ENCODE measurements around the gene DPP7. TPM values are rescaled to one million over a fixed set of nuclear protein-coding genes. Genes with fewer than 3 reads are reported as not detected.

DPP7 gene
- total RNA-seq, 2 experiments from 2014 or later, result 154 to 182 TPM

GRCh38 chr9:137134191-137134590 is 19.7 kb upstream of the DPP7 start:
- no peaks in the 10 kb centered on the region for H3K9me2 ChIP-seq (ENCODE audit: insufficient read depth, low read length)
- H3K4me1 ChIP-seq (ENCODE audit: insufficient read depth, low read length, poor library complexity, severe bottlenecking), result peaks cover 43% of the 10 kb centered on the region
- DNase-seq (ENCODE audit: low spot score), result no peak
- peaks cover 11% of the 10 kb centered on the region; the same call in 1 of the 2 replicates for H3K79me2 ChIP-seq (ENCODE audit: insufficient read depth, low read depth, low read length)
- ChIA-PET POLR2A (interaction anchor here (0.7 kb wide), 1 partner anchor 321 kb away, joined by 4 read pairs; no protein-coding TSS in a partner anchor), CTCF (ENCODE audit: unreplicated experiment) (interaction anchor here (0.6 kb wide), 1 partner anchor 15 kb away, joined by 3 read pairs; no protein-coding TSS in a partner anchor)
- H4K20me1 ChIP-seq (ENCODE audit: insufficient read depth, low read length), result no peaks in the 10 kb centered on the region
- no peak overlapping the region for H3K4me3 ChIP-seq (ENCODE audit: low read depth, low read length, poor library complexity, severe bottlenecking)
- H3K36me3 ChIP-seq (ENCODE audit: insufficient read depth, low read length), result no peaks in the 10 kb centered on the region
- TF ChIP-seq CTCF (conservative IDR thresholded peaks at IDR 0.05; ENCODE audit: low read length) (no peak), EZH2phosphoT487 (IDR thresholded peaks at IDR 0.05; ENCODE audit: borderline replicate concordance, low read depth, low read length) (no peak)
- H3K4me2 ChIP-seq (ENCODE audit: low read length), result no peak overlapping the region
- no peak overlapping the region for H2AFZ ChIP-seq (ENCODE audit: low read length)
- no peaks in the 10 kb centered on the region for H3K9me3 ChIP-seq (ENCODE audit: low read length)
- no TSS peak for BruUV-seq (replicated peaks)
- intact Hi-C loops (cut with micrococcal nuclease; ENCODE audit: unreplicated experiment), result no loop called here
- no peak overlapping the region for H3K27ac ChIP-seq (ENCODE audit: low read depth, low read length, poor library complexity, severe bottlenecking)

- Histone ChIP-seq H3K4me1 (ENCODE audit: insufficient read depth, low read length, poor library complexity, severe bottlenecking) (peaks cover 35% of the 10 kb centered on the region), H3K9me3 (ENCODE audit: low read length) (no peaks in the 10 kb centered on the region), H3K9me2 (ENCODE audit: insufficient read depth, low read length) (no peaks in the 10 kb centered on the region), H3K4me3 (ENCODE audit: low read depth, low read length, poor library complexity, severe bottlenecking) (peak overlapping the region; percentile 94), H4K20me1 (ENCODE audit: insufficient read depth, low read length) (no peaks in the 10 kb centered on the region), H3K4me2 (ENCODE audit: low read length) (peak overlapping the region; percentile 96), H3K27ac (ENCODE audit: low read depth, low read length, poor library complexity, severe bottlenecking) (peak overlapping the region; percentile 92), H3K79me2 (ENCODE audit: insufficient read depth, low read depth, low read length) (peaks cover 49% of the 10 kb centered on the region; the same call in 1 of the 2 replicates), H3K36me3 (ENCODE audit: insufficient read depth, low read length) (no peaks in the 10 kb centered on the region), H2AFZ (ENCODE audit: low read length) (peak overlapping the region; percentile 31; the same call in 1 of the 2 replicates)
- POLR2A ChIA-PET, result interaction anchor here (0.7 to 3.4 kb wide), 10 partner anchors 8 to 125 kb away, joined by 3 to 52 read pairs (median 4); partner anchors contain the start of genes NELFB and RNF208
- no TSS peak for BruUV-seq (replicated peaks)
- intact Hi-C loops (cut with micrococcal nuclease; ENCODE audit: unreplicated experiment), result no loop called here
- DNase-seq (ENCODE audit: low spot score), result no peak
- CTCF ChIA-PET (ENCODE audit: unreplicated experiment), result interaction anchor here (0.5 to 1.4 kb wide), 7 partner anchors 20 to 108 kb away, joined by 3 to 9 read pairs (median 5); partner anchors contain the start of gene SAPCD2
- no peak for TF ChIP-seq CTCF (conservative IDR thresholded peaks at IDR 0.05; ENCODE audit: low read length)
- no peak for TF ChIP-seq EZH2phosphoT487 (IDR thresholded peaks at IDR 0.05; ENCODE audit: borderline replicate concordance, low read depth, low read length)
These were observed 15.7 kb upstream of the DPP7 start for GRCh38 chr9:137130176-137130755.

Data from OCI-LY7 (cell line).